Measurements from ENCODE around the gene SSBP2.

- TF ChIP-seq EZH2 (IDR thresholded peaks at IDR 0.05; ENCODE audit: borderline replicate concordance, low read depth, low read length, severe bottlenecking): no peak
- TF ChIP-seq CTCF (IDR thresholded peaks at IDR 0.05; ENCODE audit: borderline replicate concordance, extremely low read depth, low read length, poor library complexity, severe bottlenecking): no peak
Observed at GRCh38 chr5:81752644-81752963, 1.7 kb upstream of the SSBP2 start.
